Neutrophil (primary cell): ENCODE results near the gene SLC25A21.

Experiments
- H3K27ac ChIP-seq: fragments of 200-600 bp; sonication (generic); 2 replicates; pipeline ENCODE4 v1.5.1; 2016; ENCODE audit warnings: mild to moderate bottlenecking, moderate library complexity
- H3K27me3 ChIP-seq: fragments of 200-600 bp; sonication (generic); 2 replicates; pipeline ENCODE4 v1.6.0; 2016; ENCODE audit warnings: mild to moderate bottlenecking
- H3K36me3 ChIP-seq: fragments of 200-600 bp; sonication (generic); 2 replicates; pipeline ENCODE4 v1.5.1; 2017
- H3K4me1 ChIP-seq, 2 experiments: fragments of 200-600 bp in 1 of 2; sonication (generic) in 1 of 2; 1 replicate in 1 of 2; 2 replicates in 1 of 2; pipeline versions ENCODE4 v1.5.1 to v1.6.1; 2013 to 2016; ENCODE audit warnings: low read depth in 1 of 2, low read length in 1 of 2, mild to moderate bottlenecking in 1 of 2, moderate library complexity in 1 of 2; ENCODE audit not compliant: control insufficient read depth in 1 of 2, insufficient read depth in 1 of 2
- H3K4me3 ChIP-seq, 2 experiments: fragments of 200-600 bp in 1 of 2; sonication (generic) in 1 of 2; 1 replicate in 1 of 2; 2 replicates in 1 of 2; pipeline ENCODE4 v1.5.1; 2013 to 2016; ENCODE audit warnings: low read depth in 1 of 2, low read length in 1 of 2, mild to moderate bottlenecking in 1 of 2, moderate library complexity in 1 of 2
- H3K9me3 ChIP-seq: fragments of 200-600 bp; sonication (generic); 2 replicates; pipeline ENCODE4 v1.5.1; 2016
- TF ChIP-seq, protein P1 (sequence below): fragments of 200-600 bp; sonication (generic); IDR thresholded peaks from 2 replicates; pipeline ENCODE4 v1.5.1; 2016; ENCODE audit warnings: antibody characterized with exemption

The SLC25A21 gene

DNA sequence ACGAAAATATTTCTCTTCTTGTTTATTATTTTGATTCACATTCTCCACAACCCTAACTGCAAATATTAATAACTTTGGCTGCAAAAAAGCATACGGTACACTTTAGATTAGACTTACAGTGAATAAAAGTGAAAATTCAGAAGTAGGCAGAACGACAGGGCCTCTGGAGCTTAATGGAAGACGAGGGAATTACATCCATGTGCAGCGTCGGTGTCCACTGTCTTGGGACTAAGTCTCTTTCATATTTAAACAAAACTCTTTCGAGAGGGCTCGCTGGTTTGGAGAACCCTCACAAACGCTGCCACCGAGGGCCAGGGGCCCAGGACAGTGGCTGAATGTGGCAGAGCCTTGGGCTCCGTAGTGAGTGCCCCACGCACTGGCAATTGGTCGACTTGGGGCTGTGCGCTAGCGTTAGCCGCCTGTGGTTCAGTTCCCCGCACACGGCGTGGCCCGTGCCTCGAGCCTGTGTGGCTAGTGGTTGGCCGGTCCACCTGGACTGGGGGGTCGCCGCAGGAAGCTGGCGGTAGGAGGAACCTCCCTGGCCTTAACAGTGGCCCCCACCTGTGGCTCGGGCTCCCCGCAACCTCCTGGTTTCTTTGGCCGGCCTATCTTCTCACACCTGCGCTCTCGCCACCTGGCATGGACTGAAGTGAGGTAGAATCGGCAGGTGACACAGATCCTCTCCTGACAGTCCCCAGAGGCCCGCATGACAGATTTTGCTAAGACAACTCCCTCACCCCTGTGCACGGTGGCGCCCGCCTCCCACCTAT is 511.5 kb downstream of the SLC25A21 start:
- Histone ChIP-seq H3K27ac (no peak overlapping the region), H3K4me1 (no peaks in the 10 kb centered on the region), H3K9me3 (no peaks in the 10 kb centered on the region), H3K36me3 (no peaks in the 10 kb centered on the region), H3K27me3 (peaks cover 100% of the 10 kb centered on the region), H3K4me3 (no peak overlapping the region)
- TF ChIP-seq, protein P1, sequence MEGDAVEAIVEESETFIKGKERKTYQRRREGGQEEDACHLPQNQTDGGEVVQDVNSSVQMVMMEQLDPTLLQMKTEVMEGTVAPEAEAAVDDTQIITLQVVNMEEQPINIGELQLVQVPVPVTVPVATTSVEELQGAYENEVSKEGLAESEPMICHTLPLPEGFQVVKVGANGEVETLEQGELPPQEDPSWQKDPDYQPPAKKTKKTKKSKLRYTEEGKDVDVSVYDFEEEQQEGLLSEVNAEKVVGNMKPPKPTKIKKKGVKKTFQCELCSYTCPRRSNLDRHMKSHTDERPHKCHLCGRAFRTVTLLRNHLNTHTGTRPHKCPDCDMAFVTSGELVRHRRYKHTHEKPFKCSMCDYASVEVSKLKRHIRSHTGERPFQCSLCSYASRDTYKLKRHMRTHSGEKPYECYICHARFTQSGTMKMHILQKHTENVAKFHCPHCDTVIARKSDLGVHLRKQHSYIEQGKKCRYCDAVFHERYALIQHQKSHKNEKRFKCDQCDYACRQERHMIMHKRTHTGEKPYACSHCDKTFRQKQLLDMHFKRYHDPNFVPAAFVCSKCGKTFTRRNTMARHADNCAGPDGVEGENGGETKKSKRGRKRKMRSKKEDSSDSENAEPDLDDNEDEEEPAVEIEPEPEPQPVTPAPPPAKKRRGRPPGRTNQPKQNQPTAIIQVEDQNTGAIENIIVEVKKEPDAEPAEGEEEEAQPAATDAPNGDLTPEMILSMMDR = no peak

DNA sequence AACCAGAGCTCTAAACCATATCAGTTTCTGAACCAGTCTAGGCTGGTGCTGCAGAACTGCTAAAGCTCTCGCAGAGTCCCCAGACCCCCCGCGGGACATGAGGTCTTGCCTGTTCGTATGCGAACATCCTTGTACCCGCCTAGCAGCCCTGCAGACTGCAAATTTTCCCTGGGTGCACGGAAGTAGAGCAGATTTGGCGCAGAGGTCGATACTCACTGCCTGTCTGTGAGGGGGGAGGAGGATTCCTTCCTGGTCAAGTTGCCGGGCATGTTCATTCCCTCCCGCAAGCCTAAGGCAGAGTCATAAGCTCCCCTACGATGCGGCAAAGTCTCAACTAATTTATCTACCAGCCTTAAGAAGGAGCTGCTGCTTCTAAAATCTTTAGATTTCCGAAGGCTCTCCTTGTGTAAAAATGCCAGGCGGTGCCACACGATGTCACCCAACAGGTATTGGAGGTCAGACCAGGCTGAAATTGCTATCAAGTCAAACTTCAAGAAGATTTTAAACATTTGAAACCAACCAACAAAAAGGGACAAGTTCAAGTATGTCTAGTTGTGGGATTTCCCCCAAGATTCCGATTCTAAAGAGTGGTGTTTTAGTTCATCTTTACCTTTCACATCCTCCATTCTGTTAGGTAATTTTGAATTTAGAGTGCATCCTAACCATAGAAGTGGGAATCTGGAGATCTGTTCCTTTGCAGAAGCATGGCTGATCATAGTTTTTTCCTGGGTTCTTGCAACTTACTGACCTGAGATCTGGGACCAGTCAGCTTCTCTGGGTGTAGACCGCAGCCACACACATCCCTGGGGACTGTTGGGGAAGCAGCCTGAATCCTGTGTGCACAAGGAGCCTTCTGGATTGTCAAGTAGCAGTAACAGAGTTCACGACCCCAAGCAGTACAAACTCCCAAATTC is 512.3 kb downstream of the SLC25A21 start:
- Histone ChIP-seq H3K4me3 (no peak overlapping the region), H3K4me1 (no peaks in the 10 kb centered on the region), H3K27ac (no peak overlapping the region), H3K9me3 (no peaks in the 10 kb centered on the region), H3K36me3 (no peaks in the 10 kb centered on the region), H3K27me3 (peaks cover 100% of the 10 kb centered on the region)
- TF ChIP-seq, protein P1 = no peak

DNA sequence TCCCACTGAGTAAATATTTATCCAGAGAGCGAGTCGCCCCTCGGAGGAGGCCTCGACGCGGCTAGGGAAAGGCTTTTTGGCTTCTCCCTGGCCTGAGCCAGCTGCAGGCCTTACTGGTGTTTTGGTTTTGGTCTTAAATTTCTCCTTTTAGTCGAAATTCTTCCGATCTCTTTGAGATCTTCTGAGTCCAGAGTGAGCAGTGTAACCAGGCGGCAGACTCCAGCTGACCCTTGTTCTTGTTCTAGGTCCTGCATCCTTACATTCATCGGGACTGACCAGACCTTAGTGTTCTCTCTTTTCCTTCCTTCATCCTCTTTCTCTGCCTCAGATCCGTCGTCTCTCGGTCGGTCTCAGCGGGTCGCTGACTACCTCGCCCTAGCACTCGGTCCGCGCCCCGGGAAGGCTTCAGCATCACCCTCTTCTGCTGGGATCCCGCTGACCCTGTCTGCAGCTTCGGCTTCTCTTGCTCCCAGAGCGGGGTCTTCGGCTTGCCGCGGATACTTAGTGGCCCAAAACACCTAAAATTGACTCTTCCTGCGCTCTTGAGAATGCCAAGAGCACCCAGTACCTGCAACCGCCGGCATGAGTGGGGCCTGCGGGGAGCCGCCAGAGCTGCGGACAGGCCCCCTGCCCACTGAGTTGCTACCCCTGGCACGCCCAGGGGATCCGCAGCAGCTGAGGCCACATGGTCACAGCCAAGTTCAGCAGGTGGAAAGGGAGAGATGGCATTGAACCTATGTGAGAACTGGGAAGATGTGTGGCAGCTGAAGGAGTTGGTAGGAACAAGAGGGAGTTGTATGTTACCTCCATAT is 513.2 kb downstream of the SLC25A21 start:
- Histone ChIP-seq H3K4me3 (no peak overlapping the region), H3K27ac (no peak overlapping the region), H3K4me1 (no peaks in the 10 kb centered on the region), H3K27me3 (peaks cover 100% of the 10 kb centered on the region), H3K9me3 (no peaks in the 10 kb centered on the region), H3K36me3 (no peaks in the 10 kb centered on the region)
- TF ChIP-seq, protein P1 = no peak

DNA sequence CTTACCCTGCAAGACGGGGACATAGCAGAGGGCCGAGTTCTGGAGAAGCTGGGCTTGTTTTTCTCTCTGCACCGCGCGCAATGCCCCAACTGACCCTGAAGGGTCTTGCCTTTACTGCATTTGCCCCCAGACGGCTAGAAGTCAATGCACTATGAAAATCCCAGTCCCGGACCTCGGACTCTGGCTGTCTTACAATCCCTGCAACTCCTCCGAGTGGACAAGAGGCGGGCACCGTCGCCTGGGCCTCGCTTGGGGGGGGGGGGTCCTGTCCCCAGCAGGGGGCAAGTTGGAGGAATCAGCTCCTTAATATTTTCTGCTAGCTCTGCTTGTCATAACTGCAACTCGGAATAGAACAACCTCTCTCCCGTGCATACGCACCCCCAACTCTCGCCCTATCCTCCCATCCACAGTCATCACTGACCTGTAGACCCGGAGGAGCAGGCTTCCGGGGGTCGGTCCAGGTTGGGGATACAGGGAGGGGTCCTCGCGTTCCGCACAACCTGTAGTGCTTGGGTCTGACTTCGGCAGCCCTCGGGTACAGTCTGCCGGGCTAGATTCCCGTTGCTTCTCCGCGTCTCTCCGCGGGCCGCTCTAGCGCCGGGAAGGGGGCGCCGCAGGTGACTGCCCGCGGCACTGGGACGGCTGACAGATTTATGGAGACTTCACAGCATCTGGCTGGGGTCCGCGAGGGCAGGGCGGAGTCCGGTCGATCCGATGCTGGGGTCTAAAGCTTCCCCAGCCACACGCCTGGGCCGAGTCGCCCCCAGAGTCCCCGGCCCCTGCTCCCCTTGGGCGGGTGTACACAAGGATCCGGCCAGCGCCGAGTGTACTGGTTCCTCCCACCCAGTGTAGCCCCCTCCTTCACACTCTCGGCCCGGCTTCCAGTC is 514.0 kb downstream of the SLC25A21 start:
- Histone ChIP-seq H3K4me1 (no peaks in the 10 kb centered on the region), H3K9me3 (no peaks in the 10 kb centered on the region)
- TF ChIP-seq, protein P1 = no peak

More for the DNA sequence above, 514.0 kb downstream of the SLC25A21 start:
- H3K4me3 ChIP-seq = no peak overlapping the region
- H3K36me3 ChIP-seq = no peaks in the 10 kb centered on the region
- peaks cover 100% of the 10 kb centered on the region for H3K27me3 ChIP-seq
- H3K27ac ChIP-seq = no peak overlapping the region
